WERI-Rb-1 (cell line): ENCODE results near the gene F11R.
A peak's percentile ranks its signal among the peaks of the same experiment; 100 is the strongest.

ENCODE experiments used
- DNase-seq: peaks from one replicate; pipeline ENCODE4 v3.0.0-alpha.2; 2020
- H3K27ac ChIP-seq: fragments of 250-450 bp; sonication (Bioruptor Pico); 2 replicates; pipeline ENCODE4 v1.5.1; 2020; ENCODE audit warnings: mild to moderate bottlenecking, moderate library complexity
- H3K27me3 ChIP-seq: fragments of 250-450 bp; sonication (Bioruptor Pico); 2 replicates; pipeline ENCODE4 v1.5.1; 2021; ENCODE audit warnings: mild to moderate bottlenecking, low read depth, moderate library complexity; ENCODE audit not compliant: insufficient read depth, severe bottlenecking
- H3K36me3 ChIP-seq: fragments of 250-450 bp; sonication (Bioruptor Pico); 2 replicates; pipeline ENCODE4 v1.5.1; 2020; ENCODE audit warnings: mild to moderate bottlenecking, moderate library complexity
- H3K4me3 ChIP-seq: 2 replicates; pipeline ENCODE4 v1.5.1; 2011; ENCODE audit warnings: low read depth, mild to moderate bottlenecking, control low read depth, low read length
- H3K9me3 ChIP-seq: fragments of 250-450 bp; sonication (Bioruptor Pico); 2 replicates; pipeline ENCODE4 v1.5.1; 2021; ENCODE audit warnings: mild to moderate bottlenecking, moderate library complexity; ENCODE audit not compliant: severe bottlenecking
- CTCF ChIP-seq: IDR thresholded peaks from 2 replicates; pipeline ENCODE4 v1.5.1; 2011; ENCODE audit warnings: low read depth, mild to moderate bottlenecking, control low read depth, inconsistent platforms, low read length

F11R gene

GRCh38 chr1:161044908-161045735 is 24.2 kb upstream of the F11R start:
- peak overlapping the region; percentile 93 for H3K27ac ChIP-seq
- peak; percentile 96 for DNase-seq
- H3K36me3 ChIP-seq: peaks cover 36% of the 10 kb centered on the region
- no peaks in the 10 kb centered on the region for H3K27me3 ChIP-seq
- TF ChIP-seq CTCF: no peak
- peak overlapping the region; percentile 78 for H3K4me3 ChIP-seq
- peaks cover 36% of the 10 kb centered on the region for H3K9me3 ChIP-seq

GRCh38 chr1:161044535-161044907 is 23.6 kb upstream of the F11R start:
- no peak for TF ChIP-seq CTCF
- Histone ChIP-seq H3K36me3 (peaks cover 42% of the 10 kb centered on the region), H3K4me3 (peak overlapping the region; percentile 78), H3K9me3 (peaks cover 31% of the 10 kb centered on the region), H3K27me3 (no peaks in the 10 kb centered on the region), H3K27ac (peak overlapping the region; percentile 93)
- DNase-seq: no peak

- Histone ChIP-seq H3K27me3 (no peaks in the 10 kb centered on the region), H3K9me3 (no peaks in the 10 kb centered on the region), H3K36me3 (peaks cover 50% of the 10 kb centered on the region), H3K4me3 (no peak overlapping the region), H3K27ac (no peak overlapping the region)
- DNase-seq: no peak
- TF ChIP-seq CTCF: no peak
These were observed 18.6 kb upstream of the F11R start for GRCh38 chr1:161039546-161039945.

- peak overlapping the region; percentile 84 for H3K4me3 ChIP-seq
- peak overlapping the region; percentile 62 for H3K27ac ChIP-seq
These were observed 18.2 kb upstream of the F11R start for GRCh38 chr1:161039154-161039545.

GRCh38 chr1:161038523-161039153 is 17.7 kb upstream of the F11R start, which contains the start of gene TSTD1:
Gene TSTD1, minus strand, starts transcription at chr1:161038964. Its CDS starts 75 bp downstream, at chr1:161038889.
- no peaks in the 10 kb centered on the region for H3K9me3 ChIP-seq
- H3K27me3 ChIP-seq: no peaks in the 10 kb centered on the region
- no peak; the same call in 1 of the 2 replicates for TF ChIP-seq CTCF
- peak; percentile 82 for DNase-seq
- peaks cover 50% of the 10 kb centered on the region for H3K36me3 ChIP-seq
- H3K4me3 ChIP-seq: peak within 1 kb of the TSS; percentile 84
- peak within 1 kb of the TSS; percentile 62 for H3K27ac ChIP-seq

More at GRCh38 chr1:161039154-161039545, 18.2 kb upstream of the F11R start:
- H3K9me3 ChIP-seq: no peaks in the 10 kb centered on the region
- H3K36me3 ChIP-seq: peaks cover 50% of the 10 kb centered on the region
- H3K27me3 ChIP-seq: no peaks in the 10 kb centered on the region
- TF ChIP-seq CTCF: no peak
- DNase-seq: no peak
